GM18499 (cell line): ENCODE measurements around the gene CARD14.

Source experiments
- ATAC-seq: cut with Tn5 transposase; IDR thresholded peaks from one replicate; pipeline ENCODE4 v1.9.1; 2021; ENCODE audit warnings: moderate number of reproducible peaks; ENCODE audit not compliant: insufficient read depth, unreplicated experiment

The CARD14 gene

GRCh38 chr17:80169784-80170500 is at the start of gene CARD14:
CARD14 (plus strand) TSS chr17:80170030; CDS start chr17:80181439, 11,409 bp downstream.
- ATAC-seq: no peak

- ATAC-seq: no peak
Observed at GRCh38 chr17:80122026-80122575, 47.7 kb upstream of the CARD14 start.

- ATAC-seq: no peak
Observed at GRCh38 chr17:80122926-80123505, 46.8 kb upstream of the CARD14 start.

GRCh38 chr17:80123791-80124190 is 46.0 kb upstream of the CARD14 start:
- ATAC-seq: no peak

- ATAC-seq: no peak
Observed at GRCh38 chr17:80124351-80124981, 45.4 kb upstream of the CARD14 start.

GRCh38 chr17:80125656-80126448 is 44.0 kb upstream of the CARD14 start:
- no peak for ATAC-seq

- ATAC-seq: no peak
Observed at GRCh38 chr17:80126449-80126715, 43.4 kb upstream of the CARD14 start.

GRCh38 chr17:80129006-80129565 is 40.7 kb upstream of the CARD14 start:
- no peak for ATAC-seq

- no peak for ATAC-seq
Observed at GRCh38 chr17:80130992-80131391, 38.8 kb upstream of the CARD14 start.

- ATAC-seq: no peak
Observed at GRCh38 chr17:80132906-80133625, 36.8 kb upstream of the CARD14 start.

GRCh38 chr17:80133626-80133970 is 36.2 kb upstream of the CARD14 start:
- ATAC-seq: no peak

GRCh38 chr17:80137131-80137530 is 32.7 kb upstream of the CARD14 start:
- ATAC-seq: no peak

- no peak for ATAC-seq
Observed at GRCh38 chr17:80138856-80139426, 30.9 kb upstream of the CARD14 start.

GRCh38 chr17:80141463-80142165 is 28.2 kb upstream of the CARD14 start:
- no peak for ATAC-seq

- ATAC-seq: no peak
Observed at GRCh38 chr17:80142929-80143328, 26.9 kb upstream of the CARD14 start.

- ATAC-seq: no peak
Observed at GRCh38 chr17:80145076-80146075, 24.5 kb upstream of the CARD14 start.

GRCh38 chr17:80146121-80147034 is 23.5 kb upstream of the CARD14 start:
- ATAC-seq: no peak
